GM13976 (cell line): Measurements from ENCODE around the gene BTN3A1.
"Not testable (repeated sequence)": the region's sequence is repeated elsewhere in the genome, so short reads cannot be mapped to it uniquely, and the experiment has no call there.

Experiments
- DNase-seq: peaks from one replicate; pipeline ENCODE4 v3.0.0; 2012; ENCODE audit warnings: low spot score
- CTCF ChIP-seq: IDR thresholded peaks from 2 replicates; pipeline ENCODE4 v1.5.1; 2012; ENCODE audit warnings: borderline replicate concordance, mild to moderate bottlenecking; ENCODE audit not compliant: insufficient read depth; ENCODE audit errors: extremely low read depth, missing control alignments, control extremely low read depth
- in situ Hi-C: fragments of 300-500 bp; cut with MboI; formaldehyde crosslinking; loops from one replicate; pipeline ENCODE4 v1.12.0; 2022; ENCODE audit warnings: low sequenced_read_pairs, mixed read lengths, inconsistent platforms; ENCODE audit not compliant: unreplicated experiment

Gene BTN3A1

GRCh38 chr6:26401987-26402658, at the start of gene BTN3A1:
BTN3A1 (plus strand) TSS chr6:26402275; CDS start chr6:26405564, 3,289 bp downstream.
- peak; percentile 54 for DNase-seq
- in situ Hi-C loops = no loop called here
- no peak for TF ChIP-seq CTCF

DNA sequence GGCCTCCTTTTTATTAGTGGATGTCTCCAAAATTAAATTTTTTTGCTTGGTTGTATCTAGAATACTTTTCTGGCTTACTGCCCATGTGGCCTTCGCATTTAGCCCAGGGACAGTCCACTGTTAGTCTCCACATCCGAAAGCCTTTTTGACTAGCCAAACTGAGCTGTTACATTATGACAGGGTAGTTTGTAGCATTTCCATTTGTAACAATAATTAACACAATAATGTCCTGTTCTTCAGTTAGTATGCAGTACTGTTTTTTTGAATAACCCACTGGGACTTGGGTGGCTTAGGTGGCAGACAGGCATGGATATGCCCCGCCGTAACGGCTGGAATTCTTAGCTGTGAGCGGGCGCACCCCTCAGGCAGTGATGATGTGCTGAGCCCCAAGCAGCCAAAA, 49.8 kb upstream of the BTN3A1 start:
- TF ChIP-seq CTCF = no peak
- in situ Hi-C loops = no loop called here
- no peak for DNase-seq

DNA sequence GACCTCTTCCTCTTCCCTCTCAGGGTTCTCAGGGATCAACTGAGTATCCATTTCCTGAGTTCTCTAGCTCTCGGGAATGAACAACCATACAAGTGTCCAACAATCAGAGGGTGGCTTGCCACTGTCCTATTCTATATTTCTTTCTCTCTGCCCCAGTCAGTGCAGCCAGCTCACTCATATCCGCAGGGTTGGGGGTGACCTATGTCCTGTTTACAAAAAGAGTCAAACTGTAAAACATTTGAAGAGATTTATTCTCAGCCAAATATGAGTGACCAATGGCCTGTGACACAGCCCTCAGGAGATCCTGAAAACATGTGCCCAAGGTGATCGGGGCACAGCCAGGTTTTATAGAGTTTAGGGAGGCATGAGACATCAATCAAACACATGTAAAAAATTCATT, 47.9 kb upstream of the BTN3A1 start:
- no peak for DNase-seq
- in situ Hi-C loops = no loop called here
- no peak for TF ChIP-seq CTCF

DNA sequence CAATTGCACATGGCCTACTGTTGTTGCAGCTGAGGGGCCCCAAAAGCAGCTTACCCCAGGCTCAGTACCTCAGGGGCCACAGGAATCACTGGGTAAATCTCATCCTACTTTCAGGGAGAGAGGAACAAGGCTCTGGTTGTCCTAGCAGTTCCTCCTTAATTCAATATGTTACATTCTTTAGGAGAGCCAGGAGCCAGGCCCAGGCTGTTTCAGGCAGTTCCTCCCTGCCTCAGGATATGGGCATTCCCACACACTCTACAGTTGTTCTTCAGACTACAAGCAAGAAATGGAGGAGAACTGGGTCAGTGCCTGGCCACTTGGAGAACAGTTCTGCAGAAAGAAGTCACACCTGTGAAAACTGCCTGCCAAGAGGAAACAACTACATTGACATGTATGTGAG, 46.7 kb upstream of the BTN3A1 start:
- DNase-seq = no peak
- TF ChIP-seq CTCF = no peak
- in situ Hi-C loops = no loop called here

DNA sequence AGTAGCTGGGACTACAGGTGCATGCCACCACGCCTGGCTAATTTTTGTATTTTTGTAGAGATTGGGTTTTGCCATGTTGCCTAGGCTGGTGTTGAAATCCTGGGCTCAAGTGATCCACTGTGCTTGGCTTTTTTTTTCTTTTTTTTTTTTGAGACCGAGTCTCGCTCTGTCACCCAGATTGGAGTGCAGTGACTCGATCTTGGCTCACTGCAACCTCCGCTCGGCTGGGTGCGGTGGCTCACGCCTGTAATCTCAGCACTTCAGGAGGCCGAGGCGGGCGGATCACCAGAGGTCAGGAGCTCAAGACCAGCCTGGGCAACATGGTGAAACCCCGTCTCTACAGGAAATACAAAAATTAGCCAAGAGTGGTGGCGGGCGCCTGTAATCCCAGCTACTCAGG, 44.5 kb upstream of the BTN3A1 start:
- DNase-seq, in situ Hi-C loops: not testable (repeated sequence)

- in situ Hi-C loops = no loop called here
- peak; percentile 76 for DNase-seq
- no peak for TF ChIP-seq CTCF
These were observed 43.5 kb upstream of the BTN3A1 start for GRCh38 chr6:26358511-26358981.

DNA sequence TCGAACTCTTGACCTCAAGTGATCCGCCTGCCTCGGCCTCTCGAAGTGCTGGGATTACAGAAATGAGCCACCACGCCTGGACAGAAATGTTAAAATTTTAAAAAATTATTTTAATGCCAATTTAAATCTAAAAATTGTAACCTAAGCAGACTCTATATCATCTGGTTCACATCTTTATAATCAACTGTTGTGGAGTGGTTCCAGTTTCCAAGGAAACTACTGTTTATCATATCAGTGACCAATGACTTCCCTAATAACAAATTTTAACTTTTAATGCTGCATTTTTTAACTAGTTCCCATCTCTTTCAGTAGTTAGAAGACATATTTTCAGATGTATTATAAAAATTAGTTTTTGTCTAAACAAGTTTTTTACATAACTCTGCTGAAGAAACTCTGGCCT, 42.3 kb upstream of the BTN3A1 start:
- no peak for DNase-seq
- in situ Hi-C loops = no loop called here
- TF ChIP-seq CTCF = no peak
